HL-60 (cell line): ENCODE data around the gene AGBL4.

Experiments used
- DNase-seq, 2 experiments: peaks; one replicate each; pipeline ENCODE4 v3.0.0-alpha.2; 2010 to 2020; ENCODE audit warnings: low read depth in 1 of 2, low spot score in 1 of 2
- H3K27ac ChIP-seq: fragments of 250-450 bp; sonication (Bioruptor Pico); replicated peaks from 2 replicates; pipeline ENCODE4 v1.5.1; 2020; ENCODE audit warnings: mild to moderate bottlenecking, moderate library complexity
- H3K27me3 ChIP-seq: fragments of 250-450 bp; sonication (Bioruptor Pico); 2 replicates; pipeline ENCODE4 v1.5.1; 2021; ENCODE audit warnings: mild to moderate bottlenecking, moderate library complexity; ENCODE audit not compliant: insufficient read depth, poor library complexity, severe bottlenecking
- H3K4me3 ChIP-seq: replicated peaks from 2 replicates; pipeline ENCODE4 v1.5.1; 2011; ENCODE audit warnings: mild to moderate bottlenecking, control low read depth, low read length; ENCODE audit not compliant: insufficient read depth
- GABPA ChIP-seq: IDR thresholded peaks from 2 replicates; pipeline ENCODE4 v1.6.1; 2012; ENCODE audit warnings: low read depth
- POLR2AphosphoS5 ChIP-seq: IDR thresholded peaks from 2 replicates; pipeline ENCODE4 v1.6.1; 2012; ENCODE audit warnings: low read depth
- SPI1 ChIP-seq: IDR thresholded peaks from 2 replicates; pipeline ENCODE4 v1.6.1; 2012; ENCODE audit warnings: low read depth, mild to moderate bottlenecking, borderline replicate concordance
- TF ChIP-seq, protein P1 (sequence below): IDR thresholded peaks from 2 replicates; pipeline ENCODE4 v1.6.1; 2012; ENCODE audit warnings: low read depth; ENCODE audit not compliant: insufficient replicate concordance
- TF ChIP-seq, protein P2 (sequence below): IDR thresholded peaks from one replicate; pipeline ENCODE4 v1.5.1; 2011; ENCODE audit warnings: low read length, control low read depth, inconsistent platforms; ENCODE audit not compliant: insufficient read depth

The AGBL4 gene

DNA sequence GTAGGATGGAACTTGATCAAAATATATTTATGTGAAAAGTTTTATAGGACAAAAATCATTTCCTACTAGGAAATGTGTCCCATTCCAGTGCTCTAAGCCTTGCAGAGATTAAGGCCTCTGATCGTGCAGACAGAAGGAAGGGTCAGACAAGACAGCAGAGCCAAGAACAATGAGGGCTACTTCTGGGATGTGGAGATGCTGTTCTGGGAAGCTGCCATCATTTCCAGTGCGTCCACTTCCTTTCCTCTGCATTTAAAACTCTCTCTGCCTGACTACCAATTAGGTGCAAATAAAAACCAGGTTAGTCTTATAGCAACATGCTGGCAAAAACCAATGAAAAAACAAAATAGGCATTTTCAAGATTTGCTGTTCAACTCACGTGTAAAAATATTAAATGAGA lies 1283.1 kb downstream of the AGBL4 start:
- DNase-seq = no peak
- H3K4me3 ChIP-seq = no peak overlapping the region
- no peak overlapping the region for H3K27ac ChIP-seq
- TF ChIP-seq, protein P1, sequence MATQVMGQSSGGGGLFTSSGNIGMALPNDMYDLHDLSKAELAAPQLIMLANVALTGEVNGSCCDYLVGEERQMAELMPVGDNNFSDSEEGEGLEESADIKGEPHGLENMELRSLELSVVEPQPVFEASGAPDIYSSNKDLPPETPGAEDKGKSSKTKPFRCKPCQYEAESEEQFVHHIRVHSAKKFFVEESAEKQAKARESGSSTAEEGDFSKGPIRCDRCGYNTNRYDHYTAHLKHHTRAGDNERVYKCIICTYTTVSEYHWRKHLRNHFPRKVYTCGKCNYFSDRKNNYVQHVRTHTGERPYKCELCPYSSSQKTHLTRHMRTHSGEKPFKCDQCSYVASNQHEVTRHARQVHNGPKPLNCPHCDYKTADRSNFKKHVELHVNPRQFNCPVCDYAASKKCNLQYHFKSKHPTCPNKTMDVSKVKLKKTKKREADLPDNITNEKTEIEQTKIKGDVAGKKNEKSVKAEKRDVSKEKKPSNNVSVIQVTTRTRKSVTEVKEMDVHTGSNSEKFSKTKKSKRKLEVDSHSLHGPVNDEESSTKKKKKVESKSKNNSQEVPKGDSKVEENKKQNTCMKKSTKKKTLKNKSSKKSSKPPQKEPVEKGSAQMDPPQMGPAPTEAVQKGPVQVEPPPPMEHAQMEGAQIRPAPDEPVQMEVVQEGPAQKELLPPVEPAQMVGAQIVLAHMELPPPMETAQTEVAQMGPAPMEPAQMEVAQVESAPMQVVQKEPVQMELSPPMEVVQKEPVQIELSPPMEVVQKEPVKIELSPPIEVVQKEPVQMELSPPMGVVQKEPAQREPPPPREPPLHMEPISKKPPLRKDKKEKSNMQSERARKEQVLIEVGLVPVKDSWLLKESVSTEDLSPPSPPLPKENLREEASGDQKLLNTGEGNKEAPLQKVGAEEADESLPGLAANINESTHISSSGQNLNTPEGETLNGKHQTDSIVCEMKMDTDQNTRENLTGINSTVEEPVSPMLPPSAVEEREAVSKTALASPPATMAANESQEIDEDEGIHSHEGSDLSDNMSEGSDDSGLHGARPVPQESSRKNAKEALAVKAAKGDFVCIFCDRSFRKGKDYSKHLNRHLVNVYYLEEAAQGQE = no peak
- TF ChIP-seq POLR2AphosphoS5 (no peak), GABPA (no peak)
- H3K27me3 ChIP-seq = no peaks in the 10 kb centered on the region

DNA sequence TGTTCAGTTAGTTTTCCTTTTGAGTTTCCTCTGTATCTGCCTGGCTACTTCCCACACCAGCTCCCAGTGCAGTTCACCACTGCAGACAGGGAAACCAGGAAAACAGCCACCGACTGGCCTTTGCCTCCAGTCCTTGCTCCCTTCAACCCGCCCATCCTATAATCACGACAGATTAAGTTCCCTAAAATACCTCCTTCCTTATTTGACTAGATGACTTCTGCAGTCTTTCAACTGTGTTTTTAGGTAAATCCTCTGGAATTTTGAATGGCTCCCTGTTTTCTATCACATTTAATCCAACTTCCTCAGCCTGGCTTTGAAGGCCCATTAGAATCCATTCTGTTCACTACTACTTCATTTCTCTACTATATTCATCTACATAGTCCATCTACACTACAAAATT lies 1284.7 kb downstream of the AGBL4 start:
- no peak for DNase-seq
- H3K4me3 ChIP-seq = no peak overlapping the region
- H3K27ac ChIP-seq = no peak overlapping the region
- H3K27me3 ChIP-seq = no peaks in the 10 kb centered on the region
- TF ChIP-seq POLR2AphosphoS5 (no peak), SPI1 (no peak), GABPA (no peak)
- TF ChIP-seq, protein P2, sequence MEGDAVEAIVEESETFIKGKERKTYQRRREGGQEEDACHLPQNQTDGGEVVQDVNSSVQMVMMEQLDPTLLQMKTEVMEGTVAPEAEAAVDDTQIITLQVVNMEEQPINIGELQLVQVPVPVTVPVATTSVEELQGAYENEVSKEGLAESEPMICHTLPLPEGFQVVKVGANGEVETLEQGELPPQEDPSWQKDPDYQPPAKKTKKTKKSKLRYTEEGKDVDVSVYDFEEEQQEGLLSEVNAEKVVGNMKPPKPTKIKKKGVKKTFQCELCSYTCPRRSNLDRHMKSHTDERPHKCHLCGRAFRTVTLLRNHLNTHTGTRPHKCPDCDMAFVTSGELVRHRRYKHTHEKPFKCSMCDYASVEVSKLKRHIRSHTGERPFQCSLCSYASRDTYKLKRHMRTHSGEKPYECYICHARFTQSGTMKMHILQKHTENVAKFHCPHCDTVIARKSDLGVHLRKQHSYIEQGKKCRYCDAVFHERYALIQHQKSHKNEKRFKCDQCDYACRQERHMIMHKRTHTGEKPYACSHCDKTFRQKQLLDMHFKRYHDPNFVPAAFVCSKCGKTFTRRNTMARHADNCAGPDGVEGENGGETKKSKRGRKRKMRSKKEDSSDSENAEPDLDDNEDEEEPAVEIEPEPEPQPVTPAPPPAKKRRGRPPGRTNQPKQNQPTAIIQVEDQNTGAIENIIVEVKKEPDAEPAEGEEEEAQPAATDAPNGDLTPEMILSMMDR = no peak
- TF ChIP-seq, protein P1 = no peak

DNA sequence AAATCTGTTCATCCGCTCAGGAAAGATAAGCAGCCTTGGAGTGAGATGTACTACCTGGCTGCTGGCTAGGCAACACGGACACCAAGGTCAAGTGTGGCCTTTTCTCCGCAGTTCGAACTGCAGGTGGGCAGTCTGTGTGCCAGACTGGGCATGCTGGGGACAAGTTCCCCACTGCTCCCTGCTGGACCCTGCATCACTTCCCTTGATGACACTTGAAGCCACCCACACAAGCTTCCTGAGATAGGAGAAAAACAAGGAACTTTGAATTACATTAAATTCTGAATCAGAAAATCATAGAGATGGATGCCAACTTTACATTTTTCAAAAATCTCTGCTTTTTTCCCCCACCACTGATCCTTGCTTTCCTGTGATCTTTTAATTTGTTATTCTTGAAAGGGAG lies 1285.4 kb downstream of the AGBL4 start:
- TF ChIP-seq, protein P1 = no peak
- TF ChIP-seq, protein P2 = no peak
- TF ChIP-seq POLR2AphosphoS5 (no peak), GABPA (no peak), SPI1 (no peak)
- H3K4me3 ChIP-seq = no peak overlapping the region
- DNase-seq = no peak
- no peaks in the 10 kb centered on the region for H3K27me3 ChIP-seq
- no peak overlapping the region for H3K27ac ChIP-seq

DNA sequence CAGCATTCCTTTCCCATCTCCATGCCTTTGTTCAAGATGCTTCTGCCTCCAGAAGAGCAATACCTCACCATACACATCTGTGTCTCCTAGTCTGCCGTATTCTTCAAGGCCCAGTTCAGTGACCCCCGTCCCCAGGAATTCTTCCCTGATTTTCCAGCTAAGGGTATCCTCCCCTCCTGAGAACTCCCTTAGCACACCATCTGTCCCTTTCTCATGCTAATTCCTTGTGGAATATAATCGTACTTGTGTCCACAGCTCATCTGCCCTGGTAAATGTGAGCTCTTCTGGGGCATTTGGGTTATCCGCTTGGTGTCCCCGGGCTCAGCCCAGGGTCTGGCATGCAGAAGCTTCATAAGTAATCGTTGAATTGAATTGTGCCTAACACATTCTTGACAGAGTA lies 1288.0 kb downstream of the AGBL4 start:
- no peak for DNase-seq
- no peak overlapping the region for H3K27ac ChIP-seq
- no peak overlapping the region for H3K4me3 ChIP-seq
- H3K27me3 ChIP-seq = no peaks in the 10 kb centered on the region
- TF ChIP-seq POLR2AphosphoS5 (no peak), SPI1 (no peak), GABPA (no peak)
- TF ChIP-seq, protein P1 = no peak
- TF ChIP-seq, protein P2 = no peak
